Measurements from ENCODE around the gene GPR156.
"Not testable (repeated sequence)": the region's sequence is repeated elsewhere in the genome, so short reads cannot be mapped to it uniquely, and the experiment has no call there.

GPR156 gene

GRCh38 chr3:120258009-120258408 lies 27.0 kb downstream of the GPR156 start:
- no peak for TF ChIP-seq CTCF (IDR thresholded peaks at IDR 0.05; ENCODE audit: borderline replicate concordance, insufficient read depth, low read depth, low read length)
- no peak overlapping the region for H3K4me3 ChIP-seq (ENCODE audit: low read depth, low read length)

- H3K4me3 ChIP-seq (ENCODE audit: low read depth, low read length): no peak overlapping the region
- TF ChIP-seq CTCF (IDR thresholded peaks at IDR 0.05; ENCODE audit: borderline replicate concordance, insufficient read depth, low read depth, low read length): no peak
Measured at GRCh38 chr3:120245386-120245785, 39.6 kb downstream of the GPR156 start.

GRCh38 chr3:120244834-120245225 lies 40.2 kb downstream of the GPR156 start:
- H3K4me3 ChIP-seq (ENCODE audit: low read depth, low read length): no peak overlapping the region
- no peak for TF ChIP-seq CTCF (IDR thresholded peaks at IDR 0.05; ENCODE audit: borderline replicate concordance, insufficient read depth, low read depth, low read length)

GRCh38 chr3:120239644-120240043 lies 45.4 kb downstream of the GPR156 start:
- TF ChIP-seq CTCF (IDR thresholded peaks at IDR 0.05; ENCODE audit: borderline replicate concordance, insufficient read depth, low read depth, low read length): no peak
- no peak overlapping the region for H3K4me3 ChIP-seq (ENCODE audit: low read depth, low read length)

- no peak for TF ChIP-seq CTCF (IDR thresholded peaks at IDR 0.05; ENCODE audit: borderline replicate concordance, insufficient read depth, low read depth, low read length)
- H3K4me3 ChIP-seq (ENCODE audit: low read depth, low read length): no peak overlapping the region
Measured at GRCh38 chr3:120227710-120228347, 57.2 kb downstream of the GPR156 start.

GRCh38 chr3:120224237-120224636 lies 60.8 kb downstream of the GPR156 start:
- TF ChIP-seq CTCF (IDR thresholded peaks at IDR 0.05; ENCODE audit: borderline replicate concordance, insufficient read depth, low read depth, low read length): no peak
- H3K4me3 ChIP-seq (ENCODE audit: low read depth, low read length): no peak overlapping the region

- no peak for TF ChIP-seq CTCF (IDR thresholded peaks at IDR 0.05; ENCODE audit: borderline replicate concordance, insufficient read depth, low read depth, low read length)
- H3K4me3 ChIP-seq (ENCODE audit: low read depth, low read length): no peak overlapping the region
Measured at GRCh38 chr3:120218981-120219380, 66.0 kb downstream of the GPR156 start.

- not testable (repeated sequence) for H3K4me3 ChIP-seq (ENCODE audit: low read depth, low read length)
Measured at GRCh38 chr3:120216633-120217032, 68.4 kb downstream of the GPR156 start.
